Keratinocyte (primary cell): Measurements from ENCODE around the gene SPSB4. TPM values are rescaled to one million over a fixed set of nuclear protein-coding genes. Genes with fewer than 3 reads are reported as not detected.

ENCODE experiments used
- DNase-seq: peaks from one replicate; pipeline ENCODE4 v3.0.0-alpha.2; 2011; ENCODE audit warnings: low read depth, missing footprints, low spot score
- FAIRE-seq: peaks from 2 replicates; lab custom pipeline; 2011; peaks lifted over from hg19 to GRCh38; lab: Jason Lieb, UNC
- H2AFZ ChIP-seq: 2 replicates; pipeline ENCODE4 v1.6.0; 2012; ENCODE audit warnings: low read length, control low read depth, inconsistent platforms; ENCODE audit not compliant: control insufficient read depth
- H3K27ac ChIP-seq: 2 replicates; pipeline ENCODE4 v1.5.1; 2011; ENCODE audit warnings: low read length; ENCODE audit not compliant: control insufficient read depth, insufficient read depth
- H3K27me3 ChIP-seq: 3 replicates; pipeline ENCODE4 v1.6.0; 2011; ENCODE audit warnings: low read length; ENCODE audit not compliant: control insufficient read depth, insufficient read depth; ENCODE audit errors: extremely low read depth
- H3K36me3 ChIP-seq, 2 experiments: 2 replicates in 1 of 2; 3 replicates in 1 of 2; pipeline ENCODE4 v1.5.1; 2011; ENCODE audit warnings: low read length in 2 of 2, mild to moderate bottlenecking in 1 of 2; ENCODE audit not compliant: control insufficient read depth in 2 of 2, insufficient read depth in 2 of 2; ENCODE audit errors: extremely low read depth in 1 of 2
- H3K4me1 ChIP-seq: 3 replicates; pipeline ENCODE4 v1.5.1; 2011; ENCODE audit warnings: low read length; ENCODE audit not compliant: control insufficient read depth, insufficient read depth; ENCODE audit errors: extremely low read depth
- H3K4me2 ChIP-seq: 3 replicates; pipeline ENCODE4 v1.6.0; 2011; ENCODE audit warnings: low read depth, low read length; ENCODE audit not compliant: control insufficient read depth, insufficient read depth; ENCODE audit errors: extremely low read depth
- H3K4me3 ChIP-seq, 3 experiments: fragments of 200-600 bp in 1 of 3; sonication (generic) in 1 of 3; 2 replicates in 2 of 3; 3 replicates in 1 of 3; pipeline ENCODE4 v1.5.1; 2011 to 2016; ENCODE audit warnings: low read length in 3 of 3, mild to moderate bottlenecking in 3 of 3, control low read depth in 2 of 3, inconsistent platforms in 1 of 3, low read depth in 1 of 3, mixed read lengths in 1 of 3, mixed run types in 1 of 3, moderate library complexity in 1 of 3; ENCODE audit not compliant: control insufficient read depth in 2 of 3, insufficient read depth in 2 of 3; ENCODE audit errors: extremely low read depth in 1 of 3
- H3K79me2 ChIP-seq: 2 replicates; pipeline ENCODE4 v1.6.0; 2012; ENCODE audit warnings: low read length; ENCODE audit not compliant: control insufficient read depth, insufficient read depth
- H3K9ac ChIP-seq: 3 replicates; pipeline ENCODE4 v1.6.0; 2011; ENCODE audit warnings: low read length; ENCODE audit not compliant: control insufficient read depth, insufficient read depth; ENCODE audit errors: extremely low read depth
- H3K9me1 ChIP-seq: 3 replicates; pipeline ENCODE4 v1.6.0; 2011; ENCODE audit warnings: low read length; ENCODE audit not compliant: control insufficient read depth, insufficient read depth; ENCODE audit errors: extremely low read depth
- H3K9me3 ChIP-seq: 2 replicates; pipeline ENCODE4 v1.5.1; 2012; ENCODE audit warnings: low read depth, low read length; ENCODE audit not compliant: control insufficient read depth
- H4K20me1 ChIP-seq: 3 replicates; pipeline ENCODE4 v1.6.0; 2011; ENCODE audit warnings: low read length; ENCODE audit not compliant: control insufficient read depth, insufficient read depth; ENCODE audit errors: extremely low read depth
- CTCF ChIP-seq, 3 experiments: IDR thresholded peaks in 1 of 3; conservative IDR thresholded peaks in 1 of 3; optimal IDR thresholded peaks in 1 of 3; 2 replicates in 2 of 3; 3 replicates in 1 of 3; pipeline versions ENCODE3 to v1.5.1; 2011; ENCODE audit warnings: low read length in 3 of 3, mild to moderate bottlenecking in 3 of 3, moderate library complexity in 2 of 3, control low read depth in 1 of 3, inconsistent platforms in 1 of 3; ENCODE audit not compliant: insufficient read depth in 2 of 3; ENCODE audit errors: extremely low read depth in 1 of 3
- EZH2 ChIP-seq: IDR thresholded peaks from one replicate; pipeline ENCODE4 v1.6.1; 2012; ENCODE audit warnings: inconsistent platforms, mild to moderate bottlenecking, low read length, moderate library complexity
- dilution Hi-C: fragments of 300-500 bp; cut with MboI; formaldehyde crosslinking; loops from one replicate; pipeline ENCODE4 v1.7.0; 2020; ENCODE audit warnings: low sequenced_read_pairs; ENCODE audit not compliant: extremely low pct_ligation_motif_present
- polyA plus RNA-seq, 5 experiments: library from polyadenylated mRNA; depleted of rRNA in 3 of 5; stranded (reverse) in 3 of 5; stranded (forward) in 1 of 5; unstranded in 1 of 5; fragments of >200 nt; gene quantifications; 1 replicate in 1 of 5; 2 replicates in 3 of 5; 3 replicates in 1 of 5; pipeline versions ENCODE4 v1.2.1 to v1.2.3, GENCODE V29; 2011 to 2012; ENCODE audit warnings: missing spikeins in 2 of 5, low read depth in 1 of 5, low replicate concordance in 1 of 5

Gene SPSB4
- polyA plus RNA-seq, 1 donor (not counting 4 experiments of a cell fraction or from before 2014, with no cell fraction given): not detected

DNA sequence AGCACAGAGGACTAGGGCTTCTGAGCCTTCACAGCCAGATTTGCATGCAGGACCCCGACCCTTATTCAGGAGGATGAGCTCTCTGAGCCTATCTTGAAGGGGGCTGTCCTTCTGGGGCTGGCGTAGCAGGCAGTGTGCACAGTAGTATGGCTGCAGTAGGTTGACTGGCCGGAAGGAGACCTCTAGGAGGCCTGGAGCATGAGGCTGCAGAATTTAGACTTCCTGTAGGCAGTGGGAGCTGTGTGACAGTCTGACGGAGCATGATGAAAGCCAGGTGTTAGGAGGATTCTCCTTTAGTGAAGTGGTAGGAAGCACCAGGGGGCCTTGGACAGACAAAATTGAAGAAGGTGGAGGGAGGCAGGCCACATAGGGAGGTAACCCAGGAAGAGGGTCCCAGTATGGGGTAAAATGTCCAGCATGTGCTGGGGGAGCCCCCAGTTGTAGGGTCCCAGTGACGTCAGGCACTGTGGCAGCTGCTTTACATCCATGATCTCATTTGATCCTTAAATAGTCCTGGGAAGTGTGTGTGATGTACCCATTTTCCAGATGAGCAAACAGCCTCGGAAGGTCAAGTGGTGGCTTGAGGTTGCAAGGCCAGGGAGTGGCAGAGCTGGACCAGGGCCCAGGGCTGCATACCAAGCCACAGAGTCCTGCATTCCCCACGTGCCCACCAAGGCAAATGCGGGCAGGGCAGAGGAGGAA is 36.1 kb downstream of the SPSB4 start:
- Histone ChIP-seq H3K27me3 (peaks cover under 1% of the 10 kb centered on the region), H3K79me2 (no peaks in the 10 kb centered on the region), H2AFZ (no peak overlapping the region), H3K4me2 (no peak overlapping the region), H3K4me1 (no peaks in the 10 kb centered on the region), H3K36me3 (no peaks in the 10 kb centered on the region), H3K4me3 (no peak overlapping the region), H3K9me1 (no peaks in the 10 kb centered on the region), H3K9me3 (no peaks in the 10 kb centered on the region), H3K27ac (no peak overlapping the region), H4K20me1 (no peaks in the 10 kb centered on the region), H3K9ac (no peak overlapping the region)
- DNase-seq: no peak
- no peak for TF ChIP-seq EZH2
- no peak for TF ChIP-seq CTCF (optimal IDR thresholded peaks at IDR 0.05 in 1 of 3, IDR thresholded peaks at IDR 0.05 in 1 of 3, conservative IDR thresholded peaks at IDR 0.05 in 1 of 3; ENCODE audit: extremely low read depth in 1 of 3, insufficient read depth in 2 of 3, low read length in 3 of 3)
- dilution Hi-C loops: no loop called here
- no peak for FAIRE-seq

DNA sequence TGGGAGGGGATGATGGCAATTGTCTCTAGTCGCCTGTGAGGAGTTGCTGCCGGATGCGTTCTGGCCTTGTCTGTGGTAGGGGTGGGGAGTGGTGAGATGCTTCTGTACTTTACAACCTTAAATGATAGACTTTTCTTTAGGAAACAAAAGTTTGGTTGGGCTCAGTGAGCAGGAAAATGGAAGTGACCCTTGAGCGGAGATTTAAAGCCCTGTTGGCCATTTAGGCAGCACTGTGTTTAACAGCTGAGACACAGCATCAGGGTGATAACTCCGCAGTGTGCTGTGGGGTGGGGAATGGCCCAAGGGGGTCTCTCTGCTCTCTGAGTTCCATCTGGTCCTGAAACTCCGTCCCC is 36.6 kb downstream of the SPSB4 start:
- no peaks in the 10 kb centered on the region for H3K9me1 ChIP-seq
- no peaks in the 10 kb centered on the region for H3K4me1 ChIP-seq
- no peak overlapping the region for H2AFZ ChIP-seq
- TF ChIP-seq EZH2 (no peak), CTCF (optimal IDR thresholded peaks at IDR 0.05 in 1 of 3, IDR thresholded peaks at IDR 0.05 in 1 of 3, conservative IDR thresholded peaks at IDR 0.05 in 1 of 3; ENCODE audit: extremely low read depth in 1 of 3, insufficient read depth in 2 of 3, low read length in 3 of 3) (no peak)
- no peak for DNase-seq
- no peak overlapping the region for H3K9ac ChIP-seq
- no peaks in the 10 kb centered on the region for H3K9me3 ChIP-seq
- H3K79me2 ChIP-seq: no peaks in the 10 kb centered on the region
- no peak overlapping the region for H3K4me3 ChIP-seq
- H3K27me3 ChIP-seq: no peaks in the 10 kb centered on the region
- FAIRE-seq: no peak
- no peak overlapping the region for H3K4me2 ChIP-seq
- dilution Hi-C loops: no loop called here
- no peaks in the 10 kb centered on the region for H4K20me1 ChIP-seq
- no peak overlapping the region for H3K27ac ChIP-seq
- H3K36me3 ChIP-seq: no peaks in the 10 kb centered on the region
